GM12878 (cell line): Measurements from ENCODE around the gene NR1D2. TPM values are rescaled to one million over a fixed set of nuclear protein-coding genes. Genes with fewer than 3 reads are reported as not detected.

ENCODE experiments used
- ATAC-seq: fragments of 200-7000 bp; cut with Tn5 transposase; 3 replicates; pipeline ENCODE4 v1.9.1; 2020; ENCODE audit warnings: mild to moderate bottlenecking, moderate library complexity
- BruUV-seq: library from RNA; stranded (reverse); fragments of 400-500 nt; replicated peaks from 2 replicates; lab custom pipeline; 2021; lab: Mats Ljungman, UMichigan
- CTCF ChIA-PET: fragments of 300-600 bp; sonication (Branson Sonifier 250); formaldehyde crosslinking; extraction: SDS; loops from one replicate; lab custom pipeline; 2021; ENCODE audit warnings: inconsistent platforms; lab: Yijun Ruan, JAX
- POLR2A ChIA-PET: fragments of 350-600 bp; formaldehyde crosslinking; extraction: SDS; loops from one replicate; lab custom pipeline; 2021; ENCODE audit warnings: inconsistent platforms; lab: Charles Lee
- RAD21 ChIA-PET: fragments of 300-600 bp; sonication (Branson Sonifier 250); formaldehyde crosslinking; loops from one replicate; lab custom pipeline; 2023; ENCODE audit warnings: antibody characterized with exemption; ENCODE audit not compliant: unreplicated experiment; lab: Charles Lee
- SMC1A ChIA-PET: fragments of 300-600 bp; sonication (Branson Sonifier 250); formaldehyde crosslinking; loops from one replicate; lab custom pipeline; 2023; ENCODE audit not compliant: unreplicated experiment, uncharacterized antibody; lab: Charles Lee
- DNase-seq: peaks from one replicate; pipeline ENCODE4 v3.0.0-alpha.2; 2011; ENCODE audit warnings: low read depth, low spot score
- FAIRE-seq: peaks from 3 replicates; lab custom pipeline; 2011; peaks lifted over from hg19 to GRCh38; lab: Jason Lieb, UNC
- H2AFZ ChIP-seq: 2 replicates; pipeline ENCODE4 v1.6.0; 2011; ENCODE audit warnings: low read depth, low read length, control low read depth; ENCODE audit not compliant: control insufficient read depth
- H3K27ac ChIP-seq: 2 replicates; pipeline ENCODE4 v1.5.1; 2011; ENCODE audit warnings: control low read depth; ENCODE audit not compliant: control insufficient read depth, insufficient read depth
- H3K27me3 ChIP-seq, 2 experiments: replicated peaks in 1 of 2; 2 replicates each; pipeline versions ENCODE4 v1.6.0 to v1.6.1; 2011; ENCODE audit warnings: low read length in 1 of 2; ENCODE audit not compliant: control insufficient read depth in 2 of 2, insufficient read depth in 2 of 2
- H3K36me3 ChIP-seq, 2 experiments: 2 replicates each; pipeline ENCODE4 v1.5.1; 2011; ENCODE audit warnings: low read length in 1 of 2; ENCODE audit not compliant: control insufficient read depth in 2 of 2, insufficient read depth in 2 of 2
- H3K4me1 ChIP-seq: 2 replicates; pipeline ENCODE4 v1.6.1; 2011; ENCODE audit warnings: mild to moderate bottlenecking, low read length, moderate library complexity, mixed read lengths; ENCODE audit not compliant: control insufficient read depth, insufficient read depth
- H3K4me2 ChIP-seq: 2 replicates; pipeline ENCODE4 v1.6.0; 2011; ENCODE audit warnings: control low read depth; ENCODE audit not compliant: control insufficient read depth, insufficient read depth
- H3K4me3 ChIP-seq: fragments of 200-600 bp; sonication (generic); 2 replicates; pipeline ENCODE4 v1.5.1; 2016
- H3K79me2 ChIP-seq: 2 replicates; pipeline ENCODE4 v1.6.0; 2011; ENCODE audit warnings: low read length; ENCODE audit not compliant: control insufficient read depth, insufficient read depth
- H3K9ac ChIP-seq: 2 replicates; pipeline ENCODE4 v1.8.0; 2011; ENCODE audit warnings: low read length, control low read depth, mixed read lengths; ENCODE audit not compliant: control insufficient read depth, insufficient read depth
- H3K9me3 ChIP-seq: replicated peaks from 3 replicates; pipeline ENCODE4 v1.5.1; 2011; ENCODE audit warnings: mild to moderate bottlenecking, low read length; ENCODE audit not compliant: control insufficient read depth, insufficient read depth
- H4K20me1 ChIP-seq: 2 replicates; pipeline ENCODE4 v1.6.0; 2011; ENCODE audit not compliant: control insufficient read depth, insufficient read depth
- BHLHE40 ChIP-seq, 2 experiments: fragments of 450-650 bp in 1 of 2; IDR thresholded peaks; 2 replicates each; pipeline ENCODE4 v1.6.1; 2011 to 2017; ENCODE audit warnings: low read depth in 2 of 2, borderline replicate concordance in 1 of 2, improper control_type of control experiment in 1 of 2, low read length in 1 of 2, mild to moderate bottlenecking in 1 of 2
- CBFB ChIP-seq: IDR thresholded peaks from 2 replicates; pipeline ENCODE4 v1.6.1; 2016; ENCODE audit warnings: antibody characterized with exemption, low read depth
- ETV6 ChIP-seq, 2 experiments: fragments of 450-650 bp in 1 of 2; IDR thresholded peaks in 1 of 2; conservative IDR thresholded peaks in 1 of 2; 2 replicates each; pipeline ENCODE4 v1.6.1; 2014; ENCODE audit warnings: antibody characterized with exemption in 1 of 2, borderline replicate concordance in 1 of 2, low read depth in 1 of 2, mild to moderate bottlenecking in 1 of 2, moderate library complexity in 1 of 2
- FOS ChIP-seq: IDR thresholded peaks from 3 replicates; pipeline ENCODE4 v1.6.1; 2011; ENCODE audit warnings: borderline replicate concordance; ENCODE audit not compliant: insufficient read length; ENCODE audit errors: extremely low read depth
- FOXK2 ChIP-seq: fragments of 450-650 bp; IDR thresholded peaks from 2 replicates; pipeline ENCODE4 v1.6.1; 2017; ENCODE audit warnings: mild to moderate bottlenecking, moderate library complexity
- POU2F2 ChIP-seq: IDR thresholded peaks from 3 replicates; pipeline ENCODE4 v1.6.1; 2011; ENCODE audit warnings: low read depth, mild to moderate bottlenecking, low read length, borderline replicate concordance
- TARDBP ChIP-seq: IDR thresholded peaks from 2 replicates; pipeline ENCODE4 v1.6.1; 2016; ENCODE audit warnings: borderline replicate concordance
- ZNF384 ChIP-seq: IDR thresholded peaks from 2 replicates; pipeline ENCODE4 v1.6.1; 2012; ENCODE audit warnings: low read depth, mild to moderate bottlenecking, low read length, improper control_type of control experiment, borderline replicate concordance
- WGBS: methylation state at CpG from one replicate; pipeline ENCODE4 v1.1.6; 2016; ENCODE audit warnings: low lambda C conversion rate; ENCODE audit not compliant: insufficient replicate concordance, insufficient coverage; ENCODE audit errors: missing lambda C conversion rate; 5-methylcytosine and 5-hydroxymethylcytosine counted together
- in situ Hi-C: fragments of 300-500 bp; cut with MboI; formaldehyde crosslinking; loops from 9 replicates; pipeline ENCODE4 v1.14.3; 2018; ENCODE audit warnings: mixed read lengths
- intact Hi-C: fragments of 100-400 bp; cut with micrococcal nuclease; formaldehyde crosslinking; loops from one replicate; pipeline ENCODE4 v1.14.2; 2022; ENCODE audit not compliant: unreplicated experiment
- polyA plus RNA-seq, 11 experiments: library from polyadenylated mRNA; depleted of rRNA in 4 of 11; unstranded in 6 of 11; stranded (reverse) in 5 of 11; fragments of >200 nt; fragmentation: Nextera tagmentation in 4 of 11; fragmentation: Illumina TruSeq in 1 of 11; extraction: Ambion mirVana in 4 of 11; extraction: Trizol in 1 of 11; gene quantifications; 1 replicate in 1 of 11; 2 replicates in 10 of 11; pipeline versions ENCODE4 v1.2.1 to v1.2.3, GENCODE V29; 2011 to 2016; ENCODE audit warnings: inconsistent platforms in 2 of 11, missing spikeins in 2 of 11, low read depth in 1 of 11
- total RNA-seq, 4 experiments: library from RNA; depleted of rRNA in 3 of 4; stranded (reverse); fragments of >200 nt in 3 of 4; fragmentation: Illumina TruSeq in 1 of 4; extraction: Trizol in 1 of 4; gene quantifications; 2 replicates each; pipeline versions ENCODE4 v1.2.1 to v1.2.3, GENCODE V29; 2013 to 2021
- TF ChIP-seq, protein P1 (sequence below): fragments of 450-650 bp; IDR thresholded peaks from 2 replicates; pipeline ENCODE4 v1.6.1; 2016; ENCODE audit warnings: mild to moderate bottlenecking

NR1D2 gene
- total and polyA plus RNA-seq, 10 of the 15 experiments (the other 5 are each of a cell fraction or from before 2014, with no cell fraction given) = 0.67 to 5.3 (median 2.6) TPM

GRCh38 chr3:23934253-23934652 is 10.8 kb upstream of the NR1D2 start:
- no peak overlapping the region for H3K27ac ChIP-seq
- no peak overlapping the region for H2AFZ ChIP-seq
- H3K36me3 ChIP-seq = no peaks in the 10 kb centered on the region
- no peaks in the 10 kb centered on the region for H4K20me1 ChIP-seq
- ChIA-PET SMC1A (no interaction called here), CTCF (interaction anchor here (0.8 kb wide), 1 partner anchor 16 kb away, joined by 3 read pairs; no protein-coding TSS in a partner anchor), RAD21 (interaction anchor here (1.0 kb wide), 1 partner anchor 28 kb away, joined by 3 read pairs; no protein-coding TSS in a partner anchor), POLR2A (no interaction called here)
- TF ChIP-seq CBFB = no peak
- no peak for TF ChIP-seq ZNF384
- no peak for TF ChIP-seq POU2F2
- TF ChIP-seq FOS = no peak
- TF ChIP-seq BHLHE40 (IDR thresholded peaks at IDR 0.05; ENCODE audit: borderline replicate concordance in 1 of 2, low read depth in 2 of 2, low read length in 1 of 2) = no peak
- no peak for TF ChIP-seq ETV6 (conservative IDR thresholded peaks at IDR 0.05 in 1 of 2, IDR thresholded peaks at IDR 0.05 in 1 of 2; ENCODE audit: borderline replicate concordance in 1 of 2, low read depth in 1 of 2)
- no peak for TF ChIP-seq FOXK2
- TF ChIP-seq, protein P1, sequence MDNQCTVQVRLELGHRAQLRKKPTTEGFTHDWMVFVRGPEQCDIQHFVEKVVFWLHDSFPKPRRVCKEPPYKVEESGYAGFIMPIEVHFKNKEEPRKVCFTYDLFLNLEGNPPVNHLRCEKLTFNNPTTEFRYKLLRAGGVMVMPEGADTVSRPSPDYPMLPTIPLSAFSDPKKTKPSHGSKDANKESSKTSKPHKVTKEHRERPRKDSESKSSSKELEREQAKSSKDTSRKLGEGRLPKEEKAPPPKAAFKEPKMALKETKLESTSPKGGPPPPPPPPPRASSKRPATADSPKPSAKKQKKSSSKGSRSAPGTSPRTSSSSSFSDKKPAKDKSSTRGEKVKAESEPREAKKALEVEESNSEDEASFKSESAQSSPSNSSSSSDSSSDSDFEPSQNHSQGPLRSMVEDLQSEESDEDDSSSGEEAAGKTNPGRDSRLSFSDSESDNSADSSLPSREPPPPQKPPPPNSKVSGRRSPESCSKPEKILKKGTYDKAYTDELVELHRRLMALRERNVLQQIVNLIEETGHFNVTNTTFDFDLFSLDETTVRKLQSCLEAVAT = no peak
- no peak for TF ChIP-seq TARDBP
- DNase-seq = no peak
- ATAC-seq = no peak
- H3K9me3 ChIP-seq = no peaks in the 10 kb centered on the region
- H3K9ac ChIP-seq = no peak overlapping the region
- no TSS peak for BruUV-seq
- no peak overlapping the region for H3K4me2 ChIP-seq
- no peak overlapping the region for H3K4me3 ChIP-seq
- WGBS = 59% methylated on average over 4 of the region's 4 CpGs
- H3K79me2 ChIP-seq = no peaks in the 10 kb centered on the region
- in situ Hi-C loops = loop anchor here (25.0 kb wide), 1 partner anchor 1853 kb away; the partner anchor contains the start of genes NGLY1 and OXSM
- FAIRE-seq = no peak
- intact Hi-C loops = no loop called here
- no peaks in the 10 kb centered on the region for H3K4me1 ChIP-seq
- H3K27me3 ChIP-seq = no peaks in the 10 kb centered on the region
